IMR-90 (cell line): Measurements from ENCODE around the gene ACY1. TPM values are rescaled to one million over a fixed set of nuclear protein-coding genes. Genes with fewer than 3 reads are reported as not detected.
A peak's percentile ranks its signal among the peaks of the same experiment; 100 is the strongest.

ENCODE experiments used
- ATAC-seq: fragments of 200-7000 bp; cut with Tn5 transposase; 2 replicates; pipeline ENCODE4 v1.9.1; 2020; ENCODE audit warnings: low read depth, mild to moderate bottlenecking, moderate library complexity
- BruUV-seq: library from RNA; stranded (reverse); fragments of 400-500 nt; replicated peaks from 2 replicates; lab custom pipeline; 2021; lab: Mats Ljungman, UMichigan
- CTCF ChIA-PET: fragments of 300-600 bp; formaldehyde crosslinking; extraction: SDS; loops from one replicate; lab custom pipeline; 2021; ENCODE audit warnings: antibody characterized with exemption; lab: Yijun Ruan, JAX
- POLR2A ChIA-PET: fragments of 300-600 bp; sonication (Branson Sonifier 250); formaldehyde crosslinking; loops from one replicate; lab custom pipeline; 2022; ENCODE audit warnings: antibody characterized with exemption; ENCODE audit not compliant: unreplicated experiment; lab: Charles Lee
- DNase-seq: peaks from one replicate; pipeline ENCODE4 v3.0.0; 2013
- H2AFZ ChIP-seq: replicated peaks from 2 replicates; pipeline ENCODE3; 2013; ENCODE audit warnings: low read length, mild to moderate bottlenecking; ENCODE audit not compliant: poor library complexity
- H2AK5ac ChIP-seq: 2 replicates; pipeline ENCODE4 v1.6.1; 2013; ENCODE audit warnings: low read depth, low read length, inconsistent platforms
- H2AK9ac ChIP-seq: replicated peaks from 2 replicates; pipeline ENCODE3; 2013; ENCODE audit warnings: mild to moderate bottlenecking, low read depth, low read length, moderate library complexity; ENCODE audit not compliant: poor library complexity
- H2BK120ac ChIP-seq: 2 replicates; pipeline ENCODE4 v1.6.1; 2013; ENCODE audit warnings: low read depth, low read length, inconsistent platforms
- H2BK15ac ChIP-seq: 3 replicates; pipeline ENCODE4 v1.6.1; 2013; ENCODE audit warnings: low read depth, low read length, inconsistent platforms
- H2BK20ac ChIP-seq: 2 replicates; pipeline ENCODE4 v1.6.1; 2013; ENCODE audit warnings: low read depth, mild to moderate bottlenecking, inconsistent platforms, low read length, moderate library complexity
- H2BK5ac ChIP-seq: 2 replicates; pipeline ENCODE4 v1.6.1; 2013; ENCODE audit warnings: mild to moderate bottlenecking, low read depth, low read length, inconsistent platforms; ENCODE audit not compliant: poor library complexity, severe bottlenecking
- H3K14ac ChIP-seq: replicated peaks from 2 replicates; pipeline ENCODE4 v1.6.1; 2013; ENCODE audit warnings: low read depth, low read length, inconsistent platforms
- H3K18ac ChIP-seq: 2 replicates; pipeline ENCODE4 v1.6.1; 2013; ENCODE audit warnings: low read depth, low read length, control low read depth
- H3K23ac ChIP-seq: 2 replicates; pipeline ENCODE4 v1.6.1; 2013; ENCODE audit warnings: low read depth, low read length, inconsistent platforms
- H3K27ac ChIP-seq: 2 replicates; pipeline ENCODE4 v1.5.1; 2013; ENCODE audit warnings: mild to moderate bottlenecking, control low read depth, low read length; ENCODE audit not compliant: insufficient read depth
- H3K27me3 ChIP-seq: 2 replicates; pipeline ENCODE4 v1.6.1; 2013; ENCODE audit warnings: low read length; ENCODE audit not compliant: control insufficient read depth, insufficient read depth
- H3K36me3 ChIP-seq: 2 replicates; pipeline ENCODE4 v1.6.1; 2013; ENCODE audit warnings: low read length, mixed read lengths; ENCODE audit not compliant: control insufficient read depth, insufficient read depth
- H3K4ac ChIP-seq: 2 replicates; pipeline ENCODE4 v1.6.1; 2013; ENCODE audit warnings: low read depth, low read length, inconsistent platforms
- H3K4me1 ChIP-seq: 2 replicates; pipeline ENCODE4 v1.6.1; 2013; ENCODE audit warnings: low read length, mixed read lengths; ENCODE audit not compliant: control insufficient read depth, insufficient read depth
- H3K4me2 ChIP-seq: 2 replicates; pipeline ENCODE4 v1.6.1; 2013; ENCODE audit warnings: low read depth, mild to moderate bottlenecking, control low read depth, low read length, moderate library complexity
- H3K4me3 ChIP-seq: 2 replicates; pipeline ENCODE4 v1.5.1; 2013; ENCODE audit warnings: low read depth, mild to moderate bottlenecking, control low read depth, low read length, moderate library complexity; ENCODE audit not compliant: insufficient read depth
- H3K56ac ChIP-seq: 2 replicates; pipeline ENCODE4 v1.6.1; 2013; ENCODE audit warnings: low read length, inconsistent platforms; ENCODE audit not compliant: insufficient read depth; ENCODE audit errors: extremely low read depth
- H3K79me1 ChIP-seq, 2 experiments: 2 replicates each; pipeline ENCODE4 v1.6.1; 2013; ENCODE audit warnings: low read length in 2 of 2, inconsistent platforms in 1 of 2, low read depth in 1 of 2
- H3K9ac ChIP-seq: 2 replicates; pipeline ENCODE4 v1.6.1; 2013; ENCODE audit warnings: low read depth, low read length, control low read depth
- H3K9me1 ChIP-seq: 2 replicates; pipeline ENCODE4 v1.6.1; 2013; ENCODE audit warnings: low read length, inconsistent platforms; ENCODE audit not compliant: insufficient read depth
- H3K9me3 ChIP-seq: 2 replicates; pipeline ENCODE4 v1.6.1; 2013; ENCODE audit warnings: low read length; ENCODE audit not compliant: control insufficient read depth, insufficient read depth
- H4K20me1 ChIP-seq: 2 replicates; pipeline ENCODE4 v1.6.1; 2013; ENCODE audit warnings: low read length, inconsistent platforms; ENCODE audit not compliant: insufficient read depth
- H4K5ac ChIP-seq: 2 replicates; pipeline ENCODE4 v1.6.1; 2013; ENCODE audit warnings: mild to moderate bottlenecking, low read depth, low read length, control low read depth
- H4K8ac ChIP-seq, 2 experiments: 2 replicates each; pipeline ENCODE4 v1.6.1; 2013; ENCODE audit warnings: low read depth in 2 of 2, low read length in 2 of 2, control low read depth in 1 of 2, inconsistent platforms in 1 of 2
- H4K91ac ChIP-seq: 2 replicates; pipeline ENCODE4 v1.6.1; 2013; ENCODE audit warnings: low read depth, low read length, inconsistent platforms; ENCODE audit not compliant: insufficient read depth
- BHLHE40 ChIP-seq: fragments of 150-350 bp; IDR thresholded peaks from 2 replicates; pipeline ENCODE4 v1.6.1; 2016; ENCODE audit warnings: mild to moderate bottlenecking, low read depth, low read length
- CHD1 ChIP-seq: IDR thresholded peaks from 2 replicates; pipeline ENCODE4 v1.6.1; 2012; ENCODE audit warnings: low read depth, low read length, improper control_type of control experiment
- WGBS, 2 experiments: methylation state at CpG; one replicate each; pipeline versions ENCODE4 v1.1.5 to v1.1.7; 2013; ENCODE audit warnings: missing lambda C conversion rate in 2 of 2; ENCODE audit not compliant: insufficient read length in 1 of 2; ENCODE audit errors: extremely low coverage in 2 of 2; 5-methylcytosine and 5-hydroxymethylcytosine counted together
- dilution Hi-C: fragments of 300-500 bp; cut with HindIII; formaldehyde crosslinking; loops from one replicate; pipeline ENCODE4 v1.14.3; 2018; ENCODE audit warnings: low sequenced_read_pairs; ENCODE audit not compliant: unreplicated experiment
- in situ Hi-C: fragments of 300-500 bp; cut with MboI; formaldehyde crosslinking; loops from 3 replicates; pipeline ENCODE4 v1.14.3; 2019; ENCODE audit warnings: low sequenced_read_pairs, inconsistent platforms, mixed read lengths
- intact Hi-C: fragments of 100-400 bp; cut with micrococcal nuclease; formaldehyde crosslinking; loops from 2 replicates; pipeline ENCODE4 v1.10.0; 2022
- polyA plus RNA-seq, 3 experiments: library from polyadenylated mRNA; depleted of rRNA; stranded (reverse); fragments of >200 nt; gene quantifications; 2 replicates each; pipeline ENCODE4 v1.2.3, GENCODE V29; 2012; ENCODE audit warnings: low replicate concordance in 1 of 3
- total RNA-seq: library from RNA; depleted of rRNA; stranded (reverse); fragments of >200 nt; gene quantifications from 2 replicates; pipeline ENCODE4 v1.2.3, GENCODE V29; 2012
- TF ChIP-seq, protein P1 (sequence below): conservative IDR thresholded peaks from 2 replicates; pipeline ENCODE4 v1.5.1; 2012; ENCODE audit warnings: mild to moderate bottlenecking, low read depth, low read length, improper control_type of control experiment

Gene ACY1
- total and polyA plus RNA-seq, 2 of the 4 experiments (the other 2 are of a cell fraction) = 22.0 to 47.1 TPM

GRCh38 chr3:52023860-52024764 lies 40.8 kb downstream of the ACY1 start:
- no peaks in the 10 kb centered on the region for H3K9me3 ChIP-seq
- H3K27ac ChIP-seq = no peak overlapping the region
- POLR2A ChIA-PET = no interaction called here
- H4K91ac ChIP-seq = no peak overlapping the region
- no peak overlapping the region for H2BK5ac ChIP-seq
- in situ Hi-C loops (no loop called here), intact Hi-C loops (no loop called here), dilution Hi-C loops (no loop called here)
- ATAC-seq (no peak), DNase-seq (no peak)
- H3K79me1 ChIP-seq = no peaks in the 10 kb centered on the region
- no peak overlapping the region for H3K4me2 ChIP-seq
- no peak overlapping the region; a peak in 1 of 4 replicates for H4K8ac ChIP-seq
- H2BK20ac ChIP-seq = no peak overlapping the region
- H3K4ac ChIP-seq = no peak overlapping the region
- H3K36me3 ChIP-seq = no peaks in the 10 kb centered on the region
- no peak overlapping the region for H4K5ac ChIP-seq
- H2AK5ac ChIP-seq = no peak overlapping the region
- CTCF ChIA-PET = no interaction called here
- H3K14ac ChIP-seq = no peak overlapping the region
- H4K20me1 ChIP-seq = no peaks in the 10 kb centered on the region
- no peak overlapping the region for H3K56ac ChIP-seq
- H3K9me1 ChIP-seq = 0 out of 2 replicates have a peak, but pooled peaks cover 14% of the 10 kb centered on the region
- H2BK15ac ChIP-seq = 0 out of 3 replicates have a peak overlapping the region, but pooled peaks have one; percentile 43
- H2BK120ac ChIP-seq = no peak overlapping the region
- no peak overlapping the region for H3K4me3 ChIP-seq
- no peak overlapping the region for H3K9ac ChIP-seq
- H3K27me3 ChIP-seq = no peaks in the 10 kb centered on the region
- H2AFZ ChIP-seq = no peak overlapping the region
- H2AK9ac ChIP-seq = no peak overlapping the region
- TF ChIP-seq BHLHE40 = no peak
- TF ChIP-seq, protein P1, sequence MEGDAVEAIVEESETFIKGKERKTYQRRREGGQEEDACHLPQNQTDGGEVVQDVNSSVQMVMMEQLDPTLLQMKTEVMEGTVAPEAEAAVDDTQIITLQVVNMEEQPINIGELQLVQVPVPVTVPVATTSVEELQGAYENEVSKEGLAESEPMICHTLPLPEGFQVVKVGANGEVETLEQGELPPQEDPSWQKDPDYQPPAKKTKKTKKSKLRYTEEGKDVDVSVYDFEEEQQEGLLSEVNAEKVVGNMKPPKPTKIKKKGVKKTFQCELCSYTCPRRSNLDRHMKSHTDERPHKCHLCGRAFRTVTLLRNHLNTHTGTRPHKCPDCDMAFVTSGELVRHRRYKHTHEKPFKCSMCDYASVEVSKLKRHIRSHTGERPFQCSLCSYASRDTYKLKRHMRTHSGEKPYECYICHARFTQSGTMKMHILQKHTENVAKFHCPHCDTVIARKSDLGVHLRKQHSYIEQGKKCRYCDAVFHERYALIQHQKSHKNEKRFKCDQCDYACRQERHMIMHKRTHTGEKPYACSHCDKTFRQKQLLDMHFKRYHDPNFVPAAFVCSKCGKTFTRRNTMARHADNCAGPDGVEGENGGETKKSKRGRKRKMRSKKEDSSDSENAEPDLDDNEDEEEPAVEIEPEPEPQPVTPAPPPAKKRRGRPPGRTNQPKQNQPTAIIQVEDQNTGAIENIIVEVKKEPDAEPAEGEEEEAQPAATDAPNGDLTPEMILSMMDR = no peak
- TF ChIP-seq CHD1 = no peak
- no TSS peak for BruUV-seq
- no peak overlapping the region for H3K18ac ChIP-seq
- no peak overlapping the region for H3K23ac ChIP-seq
- WGBS, 2 experiments = 60% methylated on average over 1 of the region's 8 CpGs; no CpG with 5 or more reads in 1 of the 2 experiments
- peaks cover 10% of the 10 kb centered on the region for H3K4me1 ChIP-seq
